ENCODE measurements around the gene RBM43.

DNA sequence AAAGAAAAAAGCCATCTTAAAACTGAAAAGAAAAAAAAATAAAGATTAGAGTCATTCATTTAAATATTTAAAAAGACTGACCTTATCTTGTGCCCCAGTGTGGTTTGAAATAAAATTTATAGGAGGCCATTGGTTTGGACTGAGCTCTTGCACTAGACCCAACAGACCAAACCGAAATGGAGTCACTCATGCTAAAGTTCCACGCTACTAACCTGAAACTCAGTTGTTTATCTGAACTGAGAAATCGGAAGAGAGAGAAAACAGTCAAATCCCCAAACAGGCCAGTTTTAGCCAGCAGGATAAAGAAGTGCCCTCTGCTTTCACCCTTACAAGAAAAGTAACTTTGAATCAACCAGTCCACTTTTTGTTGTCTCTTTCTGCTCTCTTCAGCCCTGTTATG lies 18.2 kb downstream of the RBM43 start:
- no peak for TF ChIP-seq GATA2 (IDR thresholded peaks at IDR 0.05; ENCODE audit: low read depth, low read length)
- no peak for TF ChIP-seq GATA3 (IDR thresholded peaks at IDR 0.05; ENCODE audit: low read depth, low read length)

Measured in SH-SY5Y (cell line).